Fibroblast of the aortic adventitia (primary cell): ENCODE data around the gene RCC1. TPM values are rescaled to one million over a fixed set of nuclear protein-coding genes. Genes with fewer than 3 reads are reported as not detected.
"Not testable (repeated sequence)": the region's sequence is repeated elsewhere in the genome, so short reads cannot be mapped to it uniquely, and the experiment has no call there.

ENCODE experiments used
- DNase-seq: peaks from one replicate; pipeline ENCODE4 v3.0.0-alpha.2; 2010; ENCODE audit warnings: low read depth
- H3K4me3 ChIP-seq: 2 replicates; pipeline ENCODE4 v1.5.1; 2011; ENCODE audit warnings: low read depth, mild to moderate bottlenecking, control low read depth, low read length, moderate library complexity
- CTCF ChIP-seq: IDR thresholded peaks from 2 replicates; pipeline ENCODE4 v1.5.1; 2011; ENCODE audit warnings: mild to moderate bottlenecking, low read length, control low read depth, inconsistent platforms; ENCODE audit not compliant: insufficient read depth
- total RNA-seq: library from RNA; depleted of rRNA; stranded (reverse); fragments of >200 nt; gene quantifications from 2 replicates; pipeline ENCODE4 v1.2.3, GENCODE V29; 2012; ENCODE audit warnings: low replicate concordance

RCC1 gene
- total RNA-seq, 1 donor = 28.8 TPM

GRCh38 chr1:28510970-28511440, 5.2 kb downstream of the RCC1 start:
- TF ChIP-seq CTCF = no peak
- DNase-seq = peak; percentile 49

GRCh38 chr1:28512058-28512611, 6.3 kb downstream of the RCC1 start:
- peak; percentile 27 for DNase-seq
- no peak for TF ChIP-seq CTCF
- H3K4me3 ChIP-seq = no peak overlapping the region

More at GRCh38 chr1:28510970-28511440, 5.2 kb downstream of the RCC1 start:
- no peak overlapping the region for H3K4me3 ChIP-seq

GRCh38 chr1:28514445-28514933, 8.6 kb downstream of the RCC1 start:
- H3K4me3 ChIP-seq = not testable (repeated sequence)
- peak; percentile 6 for DNase-seq

GRCh38 chr1:28516518-28516956, 10.7 kb downstream of the RCC1 start:
- no peak overlapping the region for H3K4me3 ChIP-seq
- no peak for TF ChIP-seq CTCF
- peak; percentile 13 for DNase-seq

- no peak for TF ChIP-seq CTCF
- DNase-seq = no peak
Observed at GRCh38 chr1:28517649-28517999, 11.8 kb downstream of the RCC1 start.

GRCh38 chr1:28518000-28518744, 12.3 kb downstream of the RCC1 start:
- DNase-seq = peak; percentile 85
- TF ChIP-seq CTCF = peak; percentile 96

More at GRCh38 chr1:28517649-28517999, 11.8 kb downstream of the RCC1 start:
- peak overlapping the region; percentile 37 for H3K4me3 ChIP-seq

GRCh38 chr1:28518745-28519341, 13.0 kb downstream of the RCC1 start:
- DNase-seq = peak; percentile 4
- no peak for TF ChIP-seq CTCF
- H3K4me3 ChIP-seq = peak overlapping the region; percentile 79

More at GRCh38 chr1:28518000-28518744, 12.3 kb downstream of the RCC1 start:
- H3K4me3 ChIP-seq = peak overlapping the region; percentile 79
